Panc1 (cell line): ENCODE measurements around the gene TOR2A.

Experiments used
- SIN3A ChIP-seq: IDR thresholded peaks from 2 replicates; pipeline ENCODE4 v1.6.1; 2012; ENCODE audit warnings: low read depth, mild to moderate bottlenecking, low read length, moderate library complexity, borderline replicate concordance; ENCODE audit not compliant: insufficient read depth
- TCF7L2 ChIP-seq: IDR thresholded peaks from 2 replicates; pipeline ENCODE4 v1.6.1; 2011; ENCODE audit warnings: mild to moderate bottlenecking, low read depth, low read length, inconsistent platforms
- TF ChIP-seq, protein P1 (sequence below): fragments of 450-650 bp; IDR thresholded peaks from 2 replicates; pipeline ENCODE4 v1.5.1; 2017; ENCODE audit warnings: mild to moderate bottlenecking
- TF ChIP-seq, protein P2 (sequence below), 2 experiments: IDR thresholded peaks; 2 replicates each; pipeline ENCODE4 v1.6.1; 2011 to 2012; ENCODE audit warnings: low read depth in 2 of 2, control low read depth in 1 of 2, low read length in 1 of 2, mild to moderate bottlenecking in 1 of 2, moderate library complexity in 1 of 2; ENCODE audit not compliant: insufficient read depth in 1 of 2

- TF ChIP-seq, protein P1, sequence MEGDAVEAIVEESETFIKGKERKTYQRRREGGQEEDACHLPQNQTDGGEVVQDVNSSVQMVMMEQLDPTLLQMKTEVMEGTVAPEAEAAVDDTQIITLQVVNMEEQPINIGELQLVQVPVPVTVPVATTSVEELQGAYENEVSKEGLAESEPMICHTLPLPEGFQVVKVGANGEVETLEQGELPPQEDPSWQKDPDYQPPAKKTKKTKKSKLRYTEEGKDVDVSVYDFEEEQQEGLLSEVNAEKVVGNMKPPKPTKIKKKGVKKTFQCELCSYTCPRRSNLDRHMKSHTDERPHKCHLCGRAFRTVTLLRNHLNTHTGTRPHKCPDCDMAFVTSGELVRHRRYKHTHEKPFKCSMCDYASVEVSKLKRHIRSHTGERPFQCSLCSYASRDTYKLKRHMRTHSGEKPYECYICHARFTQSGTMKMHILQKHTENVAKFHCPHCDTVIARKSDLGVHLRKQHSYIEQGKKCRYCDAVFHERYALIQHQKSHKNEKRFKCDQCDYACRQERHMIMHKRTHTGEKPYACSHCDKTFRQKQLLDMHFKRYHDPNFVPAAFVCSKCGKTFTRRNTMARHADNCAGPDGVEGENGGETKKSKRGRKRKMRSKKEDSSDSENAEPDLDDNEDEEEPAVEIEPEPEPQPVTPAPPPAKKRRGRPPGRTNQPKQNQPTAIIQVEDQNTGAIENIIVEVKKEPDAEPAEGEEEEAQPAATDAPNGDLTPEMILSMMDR = no peak
- TF ChIP-seq, protein P2, sequence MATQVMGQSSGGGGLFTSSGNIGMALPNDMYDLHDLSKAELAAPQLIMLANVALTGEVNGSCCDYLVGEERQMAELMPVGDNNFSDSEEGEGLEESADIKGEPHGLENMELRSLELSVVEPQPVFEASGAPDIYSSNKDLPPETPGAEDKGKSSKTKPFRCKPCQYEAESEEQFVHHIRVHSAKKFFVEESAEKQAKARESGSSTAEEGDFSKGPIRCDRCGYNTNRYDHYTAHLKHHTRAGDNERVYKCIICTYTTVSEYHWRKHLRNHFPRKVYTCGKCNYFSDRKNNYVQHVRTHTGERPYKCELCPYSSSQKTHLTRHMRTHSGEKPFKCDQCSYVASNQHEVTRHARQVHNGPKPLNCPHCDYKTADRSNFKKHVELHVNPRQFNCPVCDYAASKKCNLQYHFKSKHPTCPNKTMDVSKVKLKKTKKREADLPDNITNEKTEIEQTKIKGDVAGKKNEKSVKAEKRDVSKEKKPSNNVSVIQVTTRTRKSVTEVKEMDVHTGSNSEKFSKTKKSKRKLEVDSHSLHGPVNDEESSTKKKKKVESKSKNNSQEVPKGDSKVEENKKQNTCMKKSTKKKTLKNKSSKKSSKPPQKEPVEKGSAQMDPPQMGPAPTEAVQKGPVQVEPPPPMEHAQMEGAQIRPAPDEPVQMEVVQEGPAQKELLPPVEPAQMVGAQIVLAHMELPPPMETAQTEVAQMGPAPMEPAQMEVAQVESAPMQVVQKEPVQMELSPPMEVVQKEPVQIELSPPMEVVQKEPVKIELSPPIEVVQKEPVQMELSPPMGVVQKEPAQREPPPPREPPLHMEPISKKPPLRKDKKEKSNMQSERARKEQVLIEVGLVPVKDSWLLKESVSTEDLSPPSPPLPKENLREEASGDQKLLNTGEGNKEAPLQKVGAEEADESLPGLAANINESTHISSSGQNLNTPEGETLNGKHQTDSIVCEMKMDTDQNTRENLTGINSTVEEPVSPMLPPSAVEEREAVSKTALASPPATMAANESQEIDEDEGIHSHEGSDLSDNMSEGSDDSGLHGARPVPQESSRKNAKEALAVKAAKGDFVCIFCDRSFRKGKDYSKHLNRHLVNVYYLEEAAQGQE (IDR thresholded peaks at IDR 0.05; ENCODE audit: insufficient read depth in 1 of 2, low read depth in 2 of 2, low read length in 1 of 2) = no peak
- TF ChIP-seq SIN3A (no peak), TCF7L2 (no peak)
Observed at GRCh38 chr9:127770583-127770904, 35.5 kb upstream of the TOR2A start.
